SK-N-SH treated with all-trans-retinoic acid at 6 μM for 48 hours (cell line): ENCODE data around the gene FNDC11.

Source experiments
- ARNTL ChIP-seq: fragments of 450-650 bp; formaldehyde crosslinking; IDR thresholded peaks from 2 replicates; pipeline ENCODE4 v1.5.0; 2020; ENCODE audit warnings: low read depth, mild to moderate bottlenecking, moderate library complexity, borderline replicate concordance
- CREB5 ChIP-seq: fragments of 250-450 bp; sonication (Bioruptor Pico); IDR thresholded peaks from 2 replicates; pipeline ENCODE4 v1.5.1; 2020; ENCODE audit warnings: low read depth, mild to moderate bottlenecking, moderate library complexity
- ESRRG ChIP-seq: fragments of 250-450 bp; sonication (Bioruptor Pico); IDR thresholded peaks from 2 replicates; pipeline ENCODE4 v1.6.1; 2021; ENCODE audit warnings: mild to moderate bottlenecking
- PATZ1 ChIP-seq: fragments of 250-450 bp; sonication (Bioruptor Pico); IDR thresholded peaks from 2 replicates; pipeline ENCODE4 v1.8.0; 2020; ENCODE audit warnings: mild to moderate bottlenecking, moderate library complexity, borderline replicate concordance
- POU6F1 ChIP-seq: fragments of 250-450 bp; sonication (Bioruptor Pico); IDR thresholded peaks from 2 replicates; pipeline ENCODE4 v1.8.0; 2021; ENCODE audit warnings: low read depth, mild to moderate bottlenecking, moderate library complexity, borderline replicate concordance
- RARB ChIP-seq: fragments of 250-450 bp; sonication (Bioruptor Pico); IDR thresholded peaks from 2 replicates; pipeline ENCODE4 v1.8.0; 2021; ENCODE audit warnings: mild to moderate bottlenecking, moderate library complexity
- TOX ChIP-seq: fragments of 250-450 bp; sonication (Bioruptor Pico); IDR thresholded peaks from 2 replicates; pipeline ENCODE4 v1.8.0; 2021; ENCODE audit warnings: mild to moderate bottlenecking, moderate library complexity, borderline replicate concordance
- ZFP3 ChIP-seq: fragments of 250-450 bp; sonication (Bioruptor Pico); IDR thresholded peaks from 2 replicates; pipeline ENCODE4 v1.5.0; 2020; ENCODE audit warnings: mild to moderate bottlenecking, moderate library complexity
- ZFP30 ChIP-seq: fragments of 450-650 bp; formaldehyde crosslinking; IDR thresholded peaks from 2 replicates; pipeline ENCODE4 v1.5.0; 2022; ENCODE audit warnings: mild to moderate bottlenecking, moderate library complexity
- ZNF565 ChIP-seq: fragments of 450-650 bp; formaldehyde crosslinking; conservative IDR thresholded peaks from 2 replicates; pipeline ENCODE4 v1.5.0; 2020; ENCODE audit warnings: low read depth, mild to moderate bottlenecking, moderate library complexity
- ZNF70 ChIP-seq: fragments of 450-650 bp; formaldehyde crosslinking; IDR thresholded peaks from 2 replicates; pipeline ENCODE4 v1.5.0; 2020; ENCODE audit warnings: mild to moderate bottlenecking, moderate library complexity

- TF ChIP-seq PATZ1 = no peak
- no peak for TF ChIP-seq ZFP30 (CRISPR knock-in tag)
- no peak for TF ChIP-seq TOX (CRISPR knock-in tag)
- no peak for TF ChIP-seq ARNTL (CRISPR knock-in tag)
- TF ChIP-seq RARB = no peak
- TF ChIP-seq ZFP3 (CRISPR knock-in tag) = no peak
- TF ChIP-seq ESRRG (CRISPR knock-in tag) = no peak
- no peak for TF ChIP-seq ZNF70 (CRISPR knock-in tag)
- TF ChIP-seq POU6F1 = no peak
- no peak for TF ChIP-seq ZNF565
- TF ChIP-seq CREB5 (CRISPR knock-in tag) = no peak
Measured at GRCh38 chr20:63531686-63532448, 22.1 kb upstream of the FNDC11 start.
